Immature natural killer cell (primary cell): ENCODE measurements around the gene ZNF605. TPM values are rescaled to one million over a fixed set of nuclear protein-coding genes. Genes with fewer than 3 reads are reported as not detected.

Experiments
- DNase-seq, 3 donors: peaks; one replicate each; pipeline ENCODE4 v3.0.0; 2022; ENCODE audit warnings: mixed read lengths in 1 of 3
- H3K27ac Mint-ChIP-seq, 6 donors: one replicate each; pipeline ENCODE4 v1.8.0; 2020; ENCODE audit warnings: mixed read lengths in 6 of 6, mild to moderate bottlenecking in 5 of 6, inconsistent platforms in 4 of 6, moderate library complexity in 3 of 6
- H3K27me3 Mint-ChIP-seq, 3 donors: one replicate each; pipeline ENCODE4 v1.8.0; 2020 to 2021; ENCODE audit warnings: low read depth in 3 of 3, mild to moderate bottlenecking in 3 of 3, mixed read lengths in 3 of 3, moderate library complexity in 3 of 3, inconsistent platforms in 1 of 3
- H3K36me3 Mint-ChIP-seq, 3 donors: one replicate each; pipeline ENCODE4 v1.8.0; 2020; ENCODE audit warnings: mixed read lengths in 3 of 3, inconsistent platforms in 2 of 3, mild to moderate bottlenecking in 2 of 3
- H3K4me1 Mint-ChIP-seq, 2 donors: one replicate each; pipeline ENCODE4 v1.8.0; 2020; ENCODE audit warnings: inconsistent platforms in 2 of 2, mild to moderate bottlenecking in 2 of 2, mixed read lengths in 2 of 2, moderate library complexity in 1 of 2
- H3K4me3 Mint-ChIP-seq, 5 donors: one replicate each; pipeline ENCODE4 v1.8.0; 2020; ENCODE audit warnings: mild to moderate bottlenecking in 5 of 5, mixed read lengths in 5 of 5, inconsistent platforms in 3 of 5, moderate library complexity in 3 of 5
- H3K9me3 Mint-ChIP-seq, 6 donors: one replicate each; pipeline ENCODE4 v1.8.0; 2020; ENCODE audit warnings: mild to moderate bottlenecking in 6 of 6, mixed read lengths in 6 of 6, inconsistent platforms in 4 of 6, moderate library complexity in 3 of 6
- polyA plus RNA-seq, 3 donors: library from polyadenylated mRNA; unstranded; fragments of 300-500 nt; fragmentation: Illumina TruSeq; gene quantifications; one replicate each; pipeline ENCODE4 v1.2.3, GENCODE V29; 2021

The ZNF605 gene
- polyA plus RNA-seq, 3 donors from 2014 or later = 0.92 to 1.6 TPM; not detected in 1

- peaks cover 0 to 3% (median 1%) of the 10 kb centered on the region in 6 donors for H3K9me3 Mint-ChIP-seq
- H3K4me1 Mint-ChIP-seq = peaks cover 33 to 36% of the 10 kb centered on the region in 2 donors
- peak overlapping the region; percentile 55 to 86 (median 63) for H3K27ac Mint-ChIP-seq
- peaks cover 0 to 12% (median 5%) of the 10 kb centered on the region in 3 donors for H3K27me3 Mint-ChIP-seq
- no peak for DNase-seq
- peak overlapping the region; percentile 78 to 96 (median 93) for H3K4me3 Mint-ChIP-seq
- peaks cover 4 to 13% (median 7%) of the 10 kb centered on the region in 3 donors for H3K36me3 Mint-ChIP-seq
Measured at GRCh38 chr12:132954471-132955048, 1.5 kb downstream of the ZNF605 start.

- H3K4me3 Mint-ChIP-seq = peak overlapping the region in 3 of 5 donors; percentile 4 to 51 (median 20)
- H3K27ac Mint-ChIP-seq = peak overlapping the region in 3 of 6 donors; percentile 43 to 83 (median 67)
- peaks cover 0 to 13% (median 5%) of the 10 kb centered on the region in 3 donors for H3K27me3 Mint-ChIP-seq
- H3K4me1 Mint-ChIP-seq = peaks cover 33 to 36% of the 10 kb centered on the region in 2 donors
- peaks cover 0 to 11% (median 5%) of the 10 kb centered on the region in 6 donors for H3K9me3 Mint-ChIP-seq
- no peak for DNase-seq
- H3K36me3 Mint-ChIP-seq = peaks cover 12 to 19% (median 13%) of the 10 kb centered on the region in 3 donors
Measured at GRCh38 chr12:132953771-132954170, 2.3 kb downstream of the ZNF605 start.

GRCh38 chr12:132953163-132953425 lies 3.0 kb downstream of the ZNF605 start:
- H3K27ac Mint-ChIP-seq = peak overlapping the region in 1 of 6 donors; percentile 35
- DNase-seq = no peak
- peaks cover 19 to 24% (median 20%) of the 10 kb centered on the region in 3 donors for H3K36me3 Mint-ChIP-seq
- no peak overlapping the region for H3K4me3 Mint-ChIP-seq
- H3K4me1 Mint-ChIP-seq = peaks cover 33 to 36% of the 10 kb centered on the region in 2 donors
- peaks cover 0 to 13% (median 5%) of the 10 kb centered on the region in 3 donors for H3K27me3 Mint-ChIP-seq
- peaks cover 2 to 17% (median 8%) of the 10 kb centered on the region in 6 donors for H3K9me3 Mint-ChIP-seq

- Mint-ChIP-seq H3K4me3 (no peak overlapping the region), H3K4me1 (peaks cover 33 to 36% of the 10 kb centered on the region in 2 donors), H3K9me3 (peaks cover 3 to 20% (median 9%) of the 10 kb centered on the region in 6 donors), H3K27ac (peak overlapping the region in 1 of 6 donors; percentile 71), H3K36me3 (peaks cover 22 to 27% (median 23%) of the 10 kb centered on the region in 3 donors), H3K27me3 (peaks cover 0 to 13% (median 5%) of the 10 kb centered on the region in 3 donors)
- DNase-seq = no peak
Measured at GRCh38 chr12:132952371-132953162, 3.5 kb downstream of the ZNF605 start.

- Mint-ChIP-seq H3K27me3 (peaks cover 0 to 12% (median 5%) of the 10 kb centered on the region in 3 donors), H3K4me1 (peaks cover 29% of the 10 kb centered on the region in 2 donors), H3K4me3 (no peak overlapping the region), H3K9me3 (peaks cover 3 to 20% (median 10%) of the 10 kb centered on the region in 6 donors), H3K27ac (no peak overlapping the region), H3K36me3 (peaks cover 22 to 27% (median 23%) of the 10 kb centered on the region in 3 donors)
- DNase-seq = no peak
Measured at GRCh38 chr12:132951649-132952048, 4.5 kb downstream of the ZNF605 start.

- H3K4me3 Mint-ChIP-seq = no peak overlapping the region
- peaks cover 26 to 31% (median 27%) of the 10 kb centered on the region in 3 donors for H3K36me3 Mint-ChIP-seq
- peaks cover 0 to 7% (median 3%) of the 10 kb centered on the region in 3 donors for H3K27me3 Mint-ChIP-seq
- H3K4me1 Mint-ChIP-seq = peaks cover 24 to 25% of the 10 kb centered on the region in 2 donors
- no peak for DNase-seq
- peaks cover 3 to 22% (median 14%) of the 10 kb centered on the region in 6 donors for H3K9me3 Mint-ChIP-seq
- no peak overlapping the region for H3K27ac Mint-ChIP-seq
Measured at GRCh38 chr12:132950844-132951535, 5.1 kb downstream of the ZNF605 start.

- no peak overlapping the region for H3K27ac Mint-ChIP-seq
- H3K4me3 Mint-ChIP-seq = no peak overlapping the region
- H3K36me3 Mint-ChIP-seq = peaks cover 32 to 39% (median 35%) of the 10 kb centered on the region in 3 donors
- H3K4me1 Mint-ChIP-seq = peaks cover 19 to 21% of the 10 kb centered on the region in 2 donors
- peaks cover 7 to 27% (median 20%) of the 10 kb centered on the region in 6 donors for H3K9me3 Mint-ChIP-seq
- DNase-seq = no peak
- H3K27me3 Mint-ChIP-seq = peaks cover 0 to 4% (median 3%) of the 10 kb centered on the region in 3 donors
Measured at GRCh38 chr12:132949936-132950837, 5.9 kb downstream of the ZNF605 start.

GRCh38 chr12:132948146-132949066 lies 7.7 kb downstream of the ZNF605 start:
- H3K27me3 Mint-ChIP-seq = peaks cover 0 to 2% (median 0%) of the 10 kb centered on the region in 3 donors
- no peak overlapping the region for H3K27ac Mint-ChIP-seq
- no peak overlapping the region for H3K4me3 Mint-ChIP-seq
- H3K36me3 Mint-ChIP-seq = peaks cover 47 to 52% (median 50%) of the 10 kb centered on the region in 3 donors
- DNase-seq = no peak
- peaks cover 7 to 38% (median 28%) of the 10 kb centered on the region in 6 donors for H3K9me3 Mint-ChIP-seq
- peaks cover 4 to 6% of the 10 kb centered on the region in 2 donors for H3K4me1 Mint-ChIP-seq

- Mint-ChIP-seq H3K4me1 (peaks cover 1 to 5% of the 10 kb centered on the region in 2 donors), H3K36me3 (peaks cover 50 to 64% (median 60%) of the 10 kb centered on the region in 3 donors), H3K27ac (no peak overlapping the region), H3K4me3 (no peak overlapping the region), H3K27me3 (peaks cover 0 to 3% (median 2%) of the 10 kb centered on the region in 3 donors), H3K9me3 (peaks cover 12 to 44% (median 40%) of the 10 kb centered on the region in 6 donors)
- DNase-seq = no peak
Measured at GRCh38 chr12:132946246-132946820, 9.8 kb downstream of the ZNF605 start.

- Mint-ChIP-seq H3K4me3 (no peak overlapping the region), H3K36me3 (peaks cover 56 to 69% (median 65%) of the 10 kb centered on the region in 3 donors), H3K27me3 (peaks cover 0 to 3% (median 2%) of the 10 kb centered on the region in 3 donors), H3K4me1 (peaks cover 1 to 5% of the 10 kb centered on the region in 2 donors), H3K27ac (no peak overlapping the region), H3K9me3 (peaks cover 16 to 50% (median 43%) of the 10 kb centered on the region in 6 donors)
- DNase-seq = no peak
Measured at GRCh38 chr12:132945806-132946205, 10.3 kb downstream of the ZNF605 start.

- peaks cover 38 to 55% (median 53%) of the 10 kb centered on the region in 3 donors for H3K36me3 Mint-ChIP-seq
- H3K27me3 Mint-ChIP-seq = peaks cover 0 to 3% (median 0%) of the 10 kb centered on the region in 3 donors
- no peak overlapping the region for H3K4me3 Mint-ChIP-seq
- no peak overlapping the region for H3K27ac Mint-ChIP-seq
- DNase-seq = no peak
- peaks cover 14 to 56% (median 40%) of the 10 kb centered on the region in 6 donors for H3K9me3 Mint-ChIP-seq
- H3K4me1 Mint-ChIP-seq = peaks cover 1 to 5% of the 10 kb centered on the region in 2 donors
Measured at GRCh38 chr12:132942611-132943010, 13.5 kb downstream of the ZNF605 start.
